Right ventricle myocardium inferior (tissue), 1 donor: Measurements from ENCODE around the gene UCP2. TPM values are rescaled to one million over a fixed set of nuclear protein-coding genes. Genes with fewer than 3 reads are reported as not detected.

Experiments used
- ATAC-seq: fragments of 200-7000 bp; cut with Tn5 transposase; one replicate; pipeline ENCODE4 v1.9.1; 2020; ENCODE audit warnings: mild to moderate bottlenecking, moderate library complexity
- DNase-seq: peaks from one replicate; pipeline ENCODE4 v3.0.0; 2021; ENCODE audit errors: missing footprints
- intact Hi-C: fragments of 100-400 bp; cut with DNase I; formaldehyde crosslinking; loops from one replicate; pipeline ENCODE4 v1.11.0; 2022
- total RNA-seq: library from RNA; stranded (reverse); fragmentation: NEBNext Ultra II Directional; extraction: Animal tissue kit (Norgen Biotek cat#: 25700); gene quantifications from one replicate; pipeline ENCODE4 v1.2.1, GENCODE V29; 2021
- donor health status: DM: no; HTN: yes; CAD: no; lungs with severe emphysema.

UCP2 gene
- total RNA-seq, 1 donor from 2014 or later, result 36.4 TPM

DNA sequence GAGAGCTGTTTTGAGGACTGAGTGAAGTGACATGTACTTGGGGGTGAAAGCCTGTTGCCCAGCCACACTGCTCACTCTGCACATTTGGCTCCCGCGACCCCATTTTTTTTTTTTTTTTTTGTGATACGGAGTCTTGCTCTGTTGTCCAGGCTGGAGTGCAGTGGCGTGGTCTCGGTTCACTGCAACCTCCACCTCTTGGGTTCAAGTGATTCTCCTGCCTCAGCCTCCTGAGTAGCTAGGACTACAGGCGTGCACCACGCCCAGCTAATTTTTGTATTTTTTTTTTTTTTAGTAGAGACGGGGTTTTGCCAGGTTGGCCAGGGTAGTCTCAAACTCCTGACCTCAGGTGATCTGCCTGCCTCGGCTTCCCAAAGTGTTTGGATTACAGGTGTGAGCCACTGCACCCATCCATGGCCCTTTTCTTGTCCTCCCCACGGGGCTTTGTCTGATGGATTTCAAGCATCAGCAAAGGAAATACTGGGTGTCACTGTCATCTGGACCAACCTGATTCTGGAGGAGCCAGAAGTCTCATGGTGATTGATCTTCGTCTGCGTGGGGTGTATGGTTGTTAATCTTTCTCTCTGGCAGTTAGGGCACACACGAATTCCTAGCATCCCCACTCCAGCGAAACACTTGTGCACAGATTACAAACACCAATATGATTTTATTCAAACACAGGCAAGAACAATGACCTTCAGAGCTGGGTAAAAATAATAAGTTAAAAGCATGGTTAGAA, 29.6 kb upstream of the UCP2 start:
- ATAC-seq, result no peak
- DNase-seq, result no peak
- intact Hi-C loops, result no loop called here

DNA sequence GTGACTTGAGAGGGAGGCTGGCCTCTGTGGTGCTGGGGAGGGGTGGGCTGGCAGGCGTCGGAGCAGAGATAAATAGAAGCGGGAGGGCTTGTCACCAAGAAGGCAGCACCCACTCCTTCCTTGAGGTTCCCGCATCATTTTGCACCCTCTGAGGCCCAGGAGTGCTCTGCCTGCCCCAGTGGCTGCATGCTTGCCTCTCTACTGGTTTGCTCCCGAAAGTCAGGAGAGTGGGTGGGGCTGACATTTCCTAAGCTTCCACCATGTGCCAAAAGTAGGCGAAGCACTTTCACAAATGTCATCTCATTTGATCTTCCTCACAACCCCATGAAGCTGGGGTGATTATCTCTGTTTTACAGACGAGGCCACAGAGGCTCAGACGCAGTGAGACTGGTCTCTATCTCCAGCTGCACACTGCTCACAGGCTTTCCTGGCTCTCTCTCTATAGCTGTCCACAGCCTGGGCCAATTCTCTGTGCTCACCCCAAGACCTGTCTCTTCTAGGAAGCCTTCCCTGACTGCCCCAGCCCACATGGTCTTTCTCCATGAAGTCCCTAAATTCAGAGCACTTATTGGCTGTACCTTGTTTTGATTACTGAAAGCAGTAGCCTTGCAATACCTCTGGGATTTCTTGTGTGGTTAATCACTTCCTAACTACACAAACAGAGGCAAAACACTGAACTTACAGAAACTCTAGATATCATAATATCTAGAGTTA, 28.9 kb upstream of the UCP2 start:
- DNase-seq (no peak), ATAC-seq (peak; percentile 30)
- intact Hi-C loops, result no loop called here

GRCh38 chr11:74010306-74011300, 28.0 kb upstream of the UCP2 start:
- no peak for DNase-seq
- no peak for ATAC-seq
- intact Hi-C loops, result no loop called here

DNA sequence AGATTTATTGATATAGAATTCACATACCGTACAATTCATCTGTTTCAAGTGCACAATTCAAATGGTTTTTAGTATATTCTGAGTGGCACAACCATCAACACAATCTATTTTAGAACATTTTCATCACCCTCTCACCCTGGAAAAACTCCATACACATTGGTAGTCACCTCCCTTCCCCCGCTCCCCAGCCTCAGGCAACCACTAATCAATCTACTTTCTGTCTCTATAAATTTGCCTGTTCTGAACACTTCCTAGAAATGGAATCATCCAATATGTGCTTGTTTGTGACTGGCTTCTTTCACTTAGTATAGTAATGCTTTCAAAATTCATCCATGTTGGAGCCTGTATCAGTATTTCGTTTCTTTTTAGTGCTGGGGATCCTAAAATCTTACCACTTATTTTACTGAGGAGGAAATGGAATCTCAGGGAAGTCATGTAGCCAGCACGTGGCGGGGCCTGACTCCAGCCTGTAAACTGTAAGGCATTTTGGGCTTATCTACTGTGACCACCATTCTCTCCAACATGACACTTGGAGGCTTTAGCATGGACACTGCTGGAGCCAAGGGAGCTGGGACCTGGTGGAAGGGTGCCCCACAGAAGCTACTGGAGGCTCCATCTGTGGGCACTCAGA, 27.1 kb upstream of the UCP2 start:
- intact Hi-C loops, result no loop called here
- DNase-seq, result no peak
- ATAC-seq, result no peak

DNA sequence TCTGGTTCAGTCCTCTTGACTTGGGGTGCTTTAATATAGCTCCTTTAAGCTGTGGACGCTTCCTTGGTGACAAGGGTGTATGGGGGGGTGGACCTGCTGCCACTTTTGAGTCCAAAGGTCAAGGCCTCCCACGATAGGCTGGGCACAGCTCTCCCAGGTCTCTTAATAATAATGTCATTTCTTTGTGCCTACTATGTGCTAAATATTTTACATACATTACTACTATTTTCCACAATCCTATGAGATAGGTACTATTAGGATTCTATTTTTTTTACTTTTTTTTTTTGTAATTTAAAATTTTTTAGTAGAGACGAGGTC, 26.5 kb upstream of the UCP2 start:
- DNase-seq (no peak), ATAC-seq (no peak)
- intact Hi-C loops, result no loop called here

GRCh38 chr11:74008373-74009229, 26.0 kb upstream of the UCP2 start, which contains the start of gene UCP3:
TSS of gene UCP3 (minus strand) at chr11:74009085. CDS start at chr11:74007042, 2,043 bp downstream.
- ATAC-seq (peak; percentile 68), DNase-seq (no peak)
- intact Hi-C loops, result no loop called here

DNA sequence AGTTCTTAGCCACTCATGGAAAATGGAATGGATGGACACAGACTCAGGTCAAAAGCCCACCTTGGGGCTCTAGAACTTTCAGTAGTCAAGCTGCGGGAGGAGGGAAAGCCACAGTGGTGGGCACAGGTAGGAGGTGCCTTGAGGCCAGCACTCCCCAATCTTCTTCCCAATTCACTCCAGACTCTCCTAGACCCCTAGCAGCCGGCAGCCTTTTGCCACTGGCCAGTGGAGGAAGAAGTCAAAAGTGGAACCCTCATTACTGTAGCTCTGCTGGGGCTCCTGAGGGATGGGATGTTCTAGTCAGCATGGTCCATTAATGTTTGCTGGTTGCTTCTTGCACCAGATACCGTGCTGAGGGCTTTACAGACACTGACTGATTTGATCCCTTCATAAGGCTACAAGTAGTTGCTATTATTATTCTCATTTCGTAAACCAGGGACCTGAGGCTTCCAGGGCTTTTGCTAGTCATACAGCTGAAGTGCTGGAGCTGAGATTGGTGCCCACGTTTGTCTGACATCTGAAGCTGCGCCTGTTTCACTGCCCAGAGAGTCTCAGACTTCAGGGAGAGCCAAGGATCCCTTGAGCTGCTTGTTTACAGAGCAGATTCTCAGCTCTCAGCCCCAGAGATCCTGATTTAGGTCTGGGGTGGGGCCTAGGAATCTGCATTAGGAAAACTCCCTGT, 25.2 kb upstream of the UCP2 start:
- intact Hi-C loops, result no loop called here
- ATAC-seq, result peak; percentile 43
- no peak for DNase-seq

DNA sequence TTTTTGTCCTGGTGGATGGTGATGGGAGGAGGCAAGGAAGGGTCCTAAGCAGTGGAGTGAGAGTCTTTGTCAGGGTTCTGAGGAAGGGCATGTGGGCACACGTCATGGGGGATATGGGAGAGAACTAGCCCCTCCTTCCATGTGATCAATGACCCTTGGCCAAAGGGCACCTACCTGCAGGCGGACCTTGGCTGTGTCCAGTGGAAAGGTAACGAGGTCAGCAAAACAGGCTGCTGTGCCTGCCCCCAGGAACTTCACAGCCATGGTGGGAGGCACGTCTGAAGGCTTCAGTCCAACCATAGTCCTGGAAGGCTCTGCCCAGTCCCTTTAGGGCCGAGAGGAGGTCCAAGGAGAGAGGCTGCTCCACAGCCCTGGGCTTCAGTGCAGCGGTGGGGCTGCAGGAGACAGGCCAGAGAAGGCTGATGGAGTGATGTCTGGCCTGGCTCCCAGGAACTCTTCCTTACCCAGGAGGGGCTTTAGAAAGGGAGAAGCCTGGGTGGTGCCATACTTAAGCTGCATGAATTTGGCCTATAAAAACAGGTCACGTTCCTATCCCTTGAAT, 24.2 kb upstream of the UCP2 start:
- intact Hi-C loops, result no loop called here
- ATAC-seq (no peak), DNase-seq (no peak)

- intact Hi-C loops, result no loop called here
- ATAC-seq, result no peak
- no peak for DNase-seq
These were observed 23.3 kb upstream of the UCP2 start for GRCh38 chr11:74005721-74006517.

DNA sequence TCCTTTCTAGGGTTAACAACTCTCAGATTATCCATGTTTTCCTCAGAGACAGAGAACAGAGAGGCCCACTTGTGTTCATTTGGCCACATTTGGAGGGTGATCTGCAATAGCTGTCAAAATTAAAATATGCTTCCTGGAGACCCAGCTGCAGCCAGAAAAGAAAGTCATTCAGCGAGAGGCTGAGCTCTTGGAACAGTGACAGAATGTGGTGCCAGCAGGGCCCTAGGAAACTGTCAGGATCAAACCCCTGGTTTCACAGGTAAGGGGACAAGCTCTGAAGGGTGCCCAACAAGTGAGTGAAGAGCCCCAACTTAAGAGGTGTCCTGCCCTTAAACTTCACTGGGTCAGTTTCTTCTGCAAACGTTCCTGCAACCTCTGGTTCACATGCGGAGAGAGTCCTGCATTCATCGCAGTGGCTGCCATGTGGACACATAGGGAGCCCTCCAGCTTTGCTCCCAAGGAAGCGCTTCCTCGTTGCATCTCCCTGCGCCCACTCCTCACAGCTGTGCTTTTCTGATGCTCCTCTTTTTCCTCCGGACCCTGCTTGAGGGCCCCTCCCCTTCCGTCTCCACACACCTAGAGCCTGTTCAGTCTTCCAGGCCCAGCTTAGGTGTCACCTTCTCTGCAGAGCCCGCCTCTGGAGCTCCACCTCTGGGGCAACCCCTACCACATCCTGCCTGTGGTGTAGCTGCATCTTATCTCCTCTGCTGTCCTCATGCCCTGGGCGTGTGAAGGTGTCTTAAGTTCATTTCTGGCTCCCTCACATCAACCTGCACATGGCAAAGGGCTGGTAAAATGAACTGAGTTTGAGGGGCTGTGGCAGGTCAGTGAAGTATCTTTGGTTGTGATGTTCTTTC, 22.3 kb upstream of the UCP2 start:
- ATAC-seq (no peak), DNase-seq (no peak)
- intact Hi-C loops, result no loop called here

DNA sequence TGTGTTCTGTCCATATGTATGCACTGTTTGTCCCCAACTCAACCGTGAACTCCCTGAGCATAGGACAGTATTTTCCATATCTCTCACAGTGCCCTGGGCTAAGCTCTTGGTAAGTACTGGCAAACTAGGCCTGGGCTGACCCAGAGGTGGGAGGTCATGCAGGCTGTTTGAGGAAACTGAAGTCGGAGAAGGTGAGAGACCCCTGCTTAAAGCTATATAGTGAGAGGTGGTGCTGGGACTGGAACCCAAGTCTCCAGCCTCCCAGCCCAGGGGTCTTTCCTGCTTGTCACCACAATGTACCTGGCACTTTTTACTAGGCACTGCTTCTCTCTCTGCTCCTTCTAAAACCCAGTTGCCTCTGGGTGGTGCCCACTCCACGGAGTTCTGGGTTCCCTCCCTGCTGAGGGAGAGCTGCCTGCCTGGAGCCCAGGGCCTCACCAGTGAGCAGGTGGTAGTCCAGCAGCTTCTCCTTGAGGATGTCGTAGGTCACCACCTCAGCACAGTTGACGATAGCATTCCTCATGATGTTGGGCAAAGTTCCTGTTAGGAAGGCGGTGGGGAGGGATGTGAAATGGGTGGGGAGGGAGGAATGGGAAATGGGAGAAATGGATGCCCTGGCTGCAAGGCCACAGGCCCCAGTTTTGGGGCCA, 21.5 kb upstream of the UCP2 start:
- no peak for DNase-seq
- intact Hi-C loops, result no loop called here

GRCh38 chr11:74002832-74003231, 20.2 kb upstream of the UCP2 start:
- no peak for ATAC-seq
- intact Hi-C loops, result no loop called here
- no peak for DNase-seq

More for the DNA sequence above, 21.5 kb upstream of the UCP2 start:
- ATAC-seq, result no peak

- DNase-seq (no peak), ATAC-seq (no peak)
- intact Hi-C loops, result no loop called here
These were observed 19.2 kb upstream of the UCP2 start for GRCh38 chr11:74001822-74002286.

GRCh38 chr11:74000307-74001133, 17.9 kb upstream of the UCP2 start:
- intact Hi-C loops, result no loop called here
- DNase-seq (no peak), ATAC-seq (no peak)
